OCI-LY3 (cell line): ENCODE measurements around the gene SOX5.

ENCODE experiments used
- H2AFZ ChIP-seq: fragments of 200-600, 300-600 bp; shearing (Covaris generic); 2 replicates; pipeline ENCODE4 v1.6.0; 2014; ENCODE audit warnings: antibody characterized with exemption, low read depth, low read length
- H3K27ac ChIP-seq: fragments of 200-600, 300-600 bp; sonication (generic); 2 replicates; pipeline ENCODE4 v1.5.1; 2014; ENCODE audit warnings: mild to moderate bottlenecking, low read length, moderate library complexity, mixed read lengths
- H3K27me3 ChIP-seq: fragments of 200-600, 300-600 bp; sonication (generic); 2 replicates; pipeline ENCODE4 v1.6.1; 2014; ENCODE audit warnings: low read depth, low read length, mixed read lengths
- H3K36me3 ChIP-seq: fragments of 200-600, 300-600 bp; sonication (generic); replicated peaks from 2 replicates; pipeline ENCODE3; 2014; ENCODE audit warnings: low read depth, low read length, mixed read lengths
- H3K4me1 ChIP-seq: fragments of 300-600, 200-600 bp; sonication (generic); 2 replicates; pipeline ENCODE4 v1.6.1; 2014; ENCODE audit warnings: low read length, mixed read lengths
- H3K4me2 ChIP-seq: fragments of 200-600, 300-600 bp; sonication (generic); 2 replicates; pipeline ENCODE4 v1.6.1; 2014; ENCODE audit warnings: low read length, mixed read lengths
- H3K4me3 ChIP-seq: fragments of 300-600, 200-600 bp; sonication (generic); 2 replicates; pipeline ENCODE4 v1.5.1; 2014; ENCODE audit warnings: antibody characterized with exemption, mild to moderate bottlenecking, low read length, moderate library complexity
- H3K79me2 ChIP-seq: fragments of 300-600, 200-600 bp; shearing (Covaris generic); 2 replicates; pipeline ENCODE4 v1.6.1; 2014; ENCODE audit warnings: mild to moderate bottlenecking, low read length, mixed read lengths
- H3K9ac ChIP-seq: fragments of 300-600, 200-600 bp; shearing (Covaris generic); 2 replicates; pipeline ENCODE4 v1.6.0; 2014; ENCODE audit warnings: mild to moderate bottlenecking, low read length, moderate library complexity
- H3K9me3 ChIP-seq: fragments of 200-600, 300-600 bp; shearing (Covaris generic); 2 replicates; pipeline ENCODE4 v1.6.1; 2014; ENCODE audit warnings: low read length, mixed read lengths; ENCODE audit not compliant: insufficient read depth
- H4K20me1 ChIP-seq: fragments of 200-600, 300-600 bp; sonication (generic); 2 replicates; pipeline ENCODE4 v1.6.1; 2016; ENCODE audit warnings: low read length, mixed read lengths; ENCODE audit not compliant: insufficient read depth
- CTCF ChIP-seq: fragments of 200-600, 300-600 bp; sonication (generic); IDR thresholded peaks from 2 replicates; pipeline ENCODE4 v1.5.1; 2014; ENCODE audit warnings: antibody characterized with exemption, low read length, low read depth
- EZH2phosphoT487 ChIP-seq: fragments of 200-600 bp; shearing (Covaris generic); IDR thresholded peaks from 2 replicates; pipeline ENCODE4 v1.6.1; 2018; ENCODE audit warnings: antibody characterized with exemption, mixed run types, low read depth

The SOX5 gene

GRCh38 chr12:23566133-23566532 is 383.3 kb downstream of the SOX5 start:
- H4K20me1 ChIP-seq = no peaks in the 10 kb centered on the region
- peaks cover 36% of the 10 kb centered on the region for H3K4me1 ChIP-seq
- H3K27me3 ChIP-seq = no peaks in the 10 kb centered on the region
- no peak overlapping the region for H3K27ac ChIP-seq
- TF ChIP-seq CTCF = no peak
- H3K36me3 ChIP-seq = peaks cover 39% of the 10 kb centered on the region
- H3K4me3 ChIP-seq = no peak overlapping the region
- H3K79me2 ChIP-seq = no peaks in the 10 kb centered on the region
- no peak overlapping the region for H3K4me2 ChIP-seq
- no peaks in the 10 kb centered on the region for H3K9me3 ChIP-seq
- no peak overlapping the region for H3K9ac ChIP-seq
- no peak overlapping the region for H2AFZ ChIP-seq

- peaks cover 37% of the 10 kb centered on the region for H3K36me3 ChIP-seq
- H2AFZ ChIP-seq = no peak overlapping the region
- TF ChIP-seq CTCF = no peak
- no peak overlapping the region for H3K4me2 ChIP-seq
- H4K20me1 ChIP-seq = no peaks in the 10 kb centered on the region
- H3K9ac ChIP-seq = no peak overlapping the region
- no peaks in the 10 kb centered on the region for H3K79me2 ChIP-seq
- no peak overlapping the region for H3K27ac ChIP-seq
- no peaks in the 10 kb centered on the region for H3K27me3 ChIP-seq
- peaks cover 34% of the 10 kb centered on the region for H3K4me1 ChIP-seq
- no peaks in the 10 kb centered on the region for H3K9me3 ChIP-seq
- H3K4me3 ChIP-seq = no peak overlapping the region
These were observed 384.9 kb downstream of the SOX5 start for GRCh38 chr12:23564451-23565152.

GRCh38 chr12:23561364-23562345 is 387.8 kb downstream of the SOX5 start:
- H3K4me1 ChIP-seq = peaks cover 11% of the 10 kb centered on the region
- peaks cover 35% of the 10 kb centered on the region for H3K36me3 ChIP-seq
- H3K9me3 ChIP-seq = no peaks in the 10 kb centered on the region
- no peaks in the 10 kb centered on the region for H3K79me2 ChIP-seq
- no peak overlapping the region for H3K9ac ChIP-seq
- no peak overlapping the region for H3K4me3 ChIP-seq
- H3K4me2 ChIP-seq = no peak overlapping the region
- H3K27me3 ChIP-seq = no peaks in the 10 kb centered on the region
- H3K27ac ChIP-seq = no peak overlapping the region
- no peaks in the 10 kb centered on the region for H4K20me1 ChIP-seq
- no peak overlapping the region for H2AFZ ChIP-seq
- no peak for TF ChIP-seq CTCF
- TF ChIP-seq EZH2phosphoT487 = no peak

- H2AFZ ChIP-seq = no peak overlapping the region
- TF ChIP-seq EZH2phosphoT487 = no peak
- no peak for TF ChIP-seq CTCF
- H3K27ac ChIP-seq = no peak overlapping the region
- peaks cover 1% of the 10 kb centered on the region; the same call in 1 of the 2 replicates for H4K20me1 ChIP-seq
- no peaks in the 10 kb centered on the region for H3K9me3 ChIP-seq
- H3K79me2 ChIP-seq = no peaks in the 10 kb centered on the region
- no peak overlapping the region for H3K4me2 ChIP-seq
- H3K27me3 ChIP-seq = no peaks in the 10 kb centered on the region
- peaks cover 6% of the 10 kb centered on the region for H3K4me1 ChIP-seq
- H3K4me3 ChIP-seq = no peak overlapping the region
- H3K36me3 ChIP-seq = peaks cover 35% of the 10 kb centered on the region
- H3K9ac ChIP-seq = no peak overlapping the region
These were observed 388.9 kb downstream of the SOX5 start for GRCh38 chr12:23560611-23561010.
